NCI-H2196 treated with DMSO at 0.1 percent for 48 hours (cell line): Measurements from ENCODE around the gene EDN1.

Source experiments
- DNase-seq: peaks from one replicate; lab custom pipeline; 2025; ENCODE audit not compliant: unreplicated experiment; lab: John Stamatoyannopoulos, UW

Gene EDN1

GRCh38 chr6:12289933-12290820 is at the start of gene EDN1:
EDN1 (plus strand) TSS chr6:12290361; CDS start chr6:12290630, 269 bp downstream.
- no peak for DNase-seq

GRCh38 chr6:12241493-12242175 is 48.5 kb upstream of the EDN1 start:
- DNase-seq = no peak

- no peak for DNase-seq
These were observed 47.0 kb upstream of the EDN1 start for GRCh38 chr6:12243169-12243568.

GRCh38 chr6:12245360-12245759 is 44.8 kb upstream of the EDN1 start:
- DNase-seq = no peak

DNA sequence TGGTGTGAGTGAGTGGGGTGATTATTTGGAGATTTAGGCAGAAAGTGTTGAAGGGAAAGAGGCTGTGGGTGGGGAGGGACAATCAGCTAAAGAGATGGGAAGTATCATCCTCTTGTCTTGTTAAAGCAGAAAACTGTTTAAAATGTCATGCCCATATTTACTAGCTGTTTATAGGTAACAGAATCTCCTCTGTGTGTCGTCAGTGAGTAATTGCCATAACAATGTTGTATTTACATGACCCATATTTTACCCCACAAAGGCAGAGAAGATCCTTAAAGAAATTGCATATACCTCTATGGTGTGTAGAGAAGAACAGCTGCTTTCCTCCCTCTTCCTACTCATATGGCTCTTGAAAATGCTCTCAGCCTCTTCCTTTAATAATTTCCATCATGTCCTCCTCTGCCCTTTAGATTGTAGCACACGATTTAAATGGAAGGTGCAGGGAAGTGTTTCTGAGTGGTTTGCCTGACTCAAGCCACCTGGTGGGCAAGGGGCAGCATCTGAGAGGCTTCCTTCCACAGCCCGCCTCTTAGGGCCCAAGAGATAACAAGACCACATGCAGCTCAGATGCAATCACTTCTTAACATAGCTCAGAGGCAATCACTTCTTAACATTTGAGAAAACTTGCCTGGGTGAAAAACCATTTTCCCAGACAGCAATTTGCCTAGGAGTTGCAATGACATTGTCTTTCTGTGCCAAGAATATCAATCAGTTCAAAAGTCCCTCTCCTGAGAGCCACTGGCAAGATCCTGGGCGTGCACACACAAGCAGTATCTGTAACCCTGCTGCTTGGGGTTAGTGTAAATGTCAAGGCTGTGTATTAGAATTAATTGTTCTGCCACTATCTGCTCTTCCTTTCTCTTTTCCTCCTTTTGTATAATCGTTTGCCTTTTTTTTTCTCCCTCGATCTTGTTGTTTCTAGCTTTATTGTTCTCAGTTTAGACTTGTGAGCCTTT is 44.1 kb upstream of the EDN1 start:
- DNase-seq = no peak

DNA sequence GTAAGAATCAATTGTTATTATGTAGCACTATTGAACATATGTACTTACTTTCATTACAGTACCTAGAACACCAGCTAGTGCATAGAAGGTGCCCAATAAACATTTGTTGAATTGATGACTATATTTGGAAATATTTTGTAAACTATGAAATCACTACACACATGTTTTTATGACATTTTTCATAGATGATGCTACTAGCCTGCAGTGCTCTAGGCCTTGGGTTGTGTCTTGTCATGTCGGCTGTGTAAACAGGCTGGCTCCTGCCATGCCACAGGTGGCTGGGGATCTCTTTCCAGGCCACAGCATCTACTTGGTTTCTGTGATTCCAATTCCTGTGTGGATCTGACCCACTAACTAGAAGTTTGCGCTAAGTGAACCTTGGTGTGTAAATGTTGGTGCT is 43.3 kb upstream of the EDN1 start:
- DNase-seq = no peak

- no peak for DNase-seq
These were observed 40.4 kb upstream of the EDN1 start for GRCh38 chr6:12249541-12250382.

- no peak for DNase-seq
These were observed 39.8 kb upstream of the EDN1 start for GRCh38 chr6:12250383-12250770.

- DNase-seq = no peak
These were observed 36.0 kb upstream of the EDN1 start for GRCh38 chr6:12254210-12254609.

- DNase-seq = no peak
These were observed 32.0 kb upstream of the EDN1 start for GRCh38 chr6:12258191-12258590.

DNA sequence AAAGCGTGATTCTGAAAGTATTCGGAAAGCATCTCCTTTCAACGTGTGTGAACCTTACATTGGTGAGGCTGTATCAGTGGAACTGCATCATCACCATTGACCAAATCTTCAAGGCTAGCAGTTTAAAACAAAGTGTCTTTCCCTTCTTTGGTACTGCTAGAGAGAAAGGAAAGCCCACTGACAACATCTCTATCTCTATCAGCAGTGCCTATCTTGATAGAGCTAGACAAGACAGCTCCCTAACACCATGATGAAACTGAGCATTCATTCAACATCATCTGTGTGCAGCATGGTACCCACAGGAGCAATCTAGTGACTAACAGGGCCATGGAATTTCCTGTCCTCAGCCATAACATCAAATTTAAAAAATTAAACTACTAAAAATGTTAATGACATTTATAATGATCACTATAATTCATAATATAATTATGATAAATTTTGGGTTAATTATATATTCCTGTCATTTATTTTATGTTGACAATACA is 31.5 kb upstream of the EDN1 start:
- no peak for DNase-seq

DNA sequence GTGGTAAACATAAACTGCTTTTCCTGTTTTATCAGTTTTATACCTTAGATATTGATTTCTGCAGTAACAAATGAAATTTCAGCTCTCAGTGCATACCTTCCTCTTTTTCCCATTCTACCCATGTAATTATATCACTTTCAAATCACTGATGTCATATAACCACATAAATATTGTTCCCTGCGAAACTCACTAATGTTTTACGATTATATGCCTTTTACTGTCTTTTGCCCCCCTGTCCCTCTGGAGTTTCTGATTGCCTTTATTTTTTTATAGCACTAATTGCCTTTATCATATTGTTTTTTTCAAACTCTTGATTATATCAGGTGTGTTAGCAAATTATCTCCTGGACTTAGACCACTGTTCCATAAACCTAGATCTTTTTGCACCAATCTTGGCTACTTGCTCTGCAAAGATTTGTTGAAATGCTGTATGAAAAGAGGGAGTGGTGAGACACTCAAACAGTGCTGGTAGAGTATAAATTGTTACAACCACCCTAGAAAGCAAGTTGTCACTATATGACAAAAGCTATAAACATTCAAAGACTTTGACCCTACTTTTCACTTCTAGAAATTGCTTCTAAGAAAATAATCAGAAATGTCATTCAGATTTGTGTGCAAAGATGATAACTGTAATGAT is 29.6 kb upstream of the EDN1 start:
- DNase-seq = no peak

DNA sequence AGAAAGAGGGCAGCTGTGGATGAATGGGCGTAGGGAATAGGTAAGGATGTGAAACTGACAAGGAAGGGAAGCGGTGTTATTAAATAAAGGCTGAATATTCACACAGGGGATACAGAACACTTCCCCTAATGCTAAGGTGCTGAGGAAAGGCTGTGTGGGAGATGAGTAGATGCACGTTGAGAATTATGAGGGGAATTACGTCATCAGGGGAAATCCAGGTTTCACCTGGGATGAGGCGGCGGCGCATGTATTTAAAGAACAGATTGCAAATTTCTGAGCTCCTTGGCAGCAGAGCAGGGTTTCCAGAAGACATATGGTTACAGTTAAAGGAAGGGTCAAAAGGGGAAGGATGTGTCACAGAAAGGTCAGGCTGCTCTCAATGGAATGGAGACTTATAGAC is 28.7 kb upstream of the EDN1 start:
- DNase-seq = no peak

GRCh38 chr6:12262236-12263061 is 27.7 kb upstream of the EDN1 start:
- DNase-seq = no peak

GRCh38 chr6:12263403-12263802 is 26.8 kb upstream of the EDN1 start:
- no peak for DNase-seq

GRCh38 chr6:12264671-12265070 is 25.5 kb upstream of the EDN1 start:
- no peak for DNase-seq

GRCh38 chr6:12265296-12265695 is 24.9 kb upstream of the EDN1 start:
- DNase-seq = no peak

DNA sequence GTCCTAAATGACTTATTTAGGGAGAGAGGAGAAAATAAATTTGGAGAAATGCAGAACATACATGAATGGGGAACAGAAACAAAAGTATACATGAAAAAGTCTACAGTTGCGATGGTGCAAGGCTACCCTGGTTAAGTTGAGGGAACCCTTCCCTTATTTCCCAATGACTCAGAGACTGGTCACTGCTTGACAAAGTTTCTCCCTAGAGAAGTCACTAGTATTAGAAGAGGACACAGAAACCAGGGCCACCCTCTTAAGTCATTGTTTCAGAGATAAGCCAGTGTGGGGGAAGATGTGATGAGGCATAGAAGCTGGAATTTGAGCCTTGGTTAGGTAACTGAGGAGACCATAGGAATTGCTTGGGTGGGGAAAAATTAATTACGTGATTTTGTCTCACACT is 24.4 kb upstream of the EDN1 start:
- DNase-seq = no peak

DNA sequence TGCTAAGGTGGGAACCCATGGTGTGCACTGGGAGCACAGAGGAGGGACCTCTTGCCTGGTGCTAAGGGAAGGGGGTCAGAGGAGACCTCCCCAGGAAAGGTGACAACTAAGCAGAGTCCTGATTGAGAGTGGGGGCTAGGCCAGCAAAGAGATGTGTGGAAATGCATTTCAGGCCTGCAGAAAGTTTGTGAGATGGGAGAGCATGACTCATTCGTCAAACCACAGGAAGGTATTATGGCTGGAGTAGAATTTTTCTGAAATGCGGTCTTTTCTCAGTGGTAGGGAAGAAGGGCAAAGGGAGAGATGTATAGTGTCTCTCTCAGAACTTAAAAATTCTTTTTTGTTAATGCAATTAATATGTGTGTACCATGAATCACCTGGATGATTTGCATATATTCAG is 23.6 kb upstream of the EDN1 start:
- DNase-seq = no peak
